PFSK-1 (cell line): ENCODE data around the gene PCDH15.

Source experiments
- POLR2AphosphoS5 ChIP-seq: IDR thresholded peaks from 2 replicates; pipeline ENCODE4 v1.6.1; 2012; ENCODE audit warnings: low read depth, mild to moderate bottlenecking, control low read depth, low read length, moderate library complexity
- REST ChIP-seq, 2 experiments: IDR thresholded peaks; 2 replicates each; pipeline versions ENCODE4 v1.6.1 to v1.8.0; 2011 to 2012; ENCODE audit warnings: low read depth in 2 of 2, low read length in 2 of 2, control low read depth in 1 of 2, inconsistent platforms in 1 of 2, mild to moderate bottlenecking in 1 of 2, moderate library complexity in 1 of 2; ENCODE audit not compliant: insufficient read depth in 1 of 2
- SIN3A ChIP-seq: IDR thresholded peaks from 2 replicates; pipeline ENCODE4 v1.6.1; 2012; ENCODE audit warnings: mild to moderate bottlenecking, low read length, moderate library complexity, borderline replicate concordance; ENCODE audit not compliant: insufficient read depth
- TAF1 ChIP-seq: IDR thresholded peaks from 2 replicates; pipeline ENCODE4 v1.6.1; 2012; ENCODE audit warnings: low read length, control low read depth, borderline replicate concordance; ENCODE audit not compliant: insufficient read depth

- TF ChIP-seq SIN3A (no peak), POLR2AphosphoS5 (no peak), REST (IDR thresholded peaks at IDR 0.05; ENCODE audit: insufficient read depth in 1 of 2, low read depth in 2 of 2, low read length in 2 of 2) (no peak), TAF1 (no peak)
Observed at GRCh38 chr10:54577682-54578081, 223.3 kb downstream of the PCDH15 start.
